ENCODE results near the gene SEC16A.

DNA sequence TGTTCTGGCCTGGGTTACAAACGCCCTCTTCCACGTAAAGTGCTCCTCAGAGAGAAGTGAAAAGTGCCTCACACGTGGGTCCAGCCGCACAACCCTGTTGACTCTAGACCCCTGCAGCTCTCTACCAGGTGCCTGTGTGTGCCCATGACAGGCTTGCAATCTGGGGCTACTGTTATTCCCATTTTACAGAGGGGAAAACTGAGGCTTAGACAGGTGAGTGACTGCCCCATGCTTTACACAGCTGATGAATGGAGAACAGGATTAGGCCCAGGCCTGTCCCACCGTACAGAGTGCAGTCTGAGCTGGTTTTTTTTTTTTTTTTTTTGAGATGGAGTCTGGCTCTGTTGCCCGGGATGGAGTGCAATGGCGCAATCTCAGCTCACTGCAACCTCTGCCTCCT, 37.0 kb downstream of the SEC16A start:
- TF ChIP-seq, protein P1, sequence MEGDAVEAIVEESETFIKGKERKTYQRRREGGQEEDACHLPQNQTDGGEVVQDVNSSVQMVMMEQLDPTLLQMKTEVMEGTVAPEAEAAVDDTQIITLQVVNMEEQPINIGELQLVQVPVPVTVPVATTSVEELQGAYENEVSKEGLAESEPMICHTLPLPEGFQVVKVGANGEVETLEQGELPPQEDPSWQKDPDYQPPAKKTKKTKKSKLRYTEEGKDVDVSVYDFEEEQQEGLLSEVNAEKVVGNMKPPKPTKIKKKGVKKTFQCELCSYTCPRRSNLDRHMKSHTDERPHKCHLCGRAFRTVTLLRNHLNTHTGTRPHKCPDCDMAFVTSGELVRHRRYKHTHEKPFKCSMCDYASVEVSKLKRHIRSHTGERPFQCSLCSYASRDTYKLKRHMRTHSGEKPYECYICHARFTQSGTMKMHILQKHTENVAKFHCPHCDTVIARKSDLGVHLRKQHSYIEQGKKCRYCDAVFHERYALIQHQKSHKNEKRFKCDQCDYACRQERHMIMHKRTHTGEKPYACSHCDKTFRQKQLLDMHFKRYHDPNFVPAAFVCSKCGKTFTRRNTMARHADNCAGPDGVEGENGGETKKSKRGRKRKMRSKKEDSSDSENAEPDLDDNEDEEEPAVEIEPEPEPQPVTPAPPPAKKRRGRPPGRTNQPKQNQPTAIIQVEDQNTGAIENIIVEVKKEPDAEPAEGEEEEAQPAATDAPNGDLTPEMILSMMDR (conservative IDR thresholded peaks at IDR 0.05 in 1 of 2, IDR thresholded peaks at IDR 0.05 in 1 of 2; ENCODE audit: extremely low read depth in 1 of 2, insufficient read depth in 1 of 2, low read depth in 1 of 2, low read length in 2 of 2), result no peak
- no peak for TF ChIP-seq EZH2 (IDR thresholded peaks at IDR 0.05; ENCODE audit: borderline replicate concordance, low read length)
